Effector CD8-positive, alpha-beta T cell (primary cell): ENCODE results near the gene SLMAP.

ENCODE experiments used
- DNase-seq: peaks from one replicate; lab custom pipeline; 2025; lab: John Stamatoyannopoulos, UW

SLMAP gene

GRCh38 chr3:57943525-57944495, 187.7 kb downstream of the SLMAP start:
- DNase-seq = no peak

- no peak for DNase-seq
Observed at GRCh38 chr3:57946970-57947381, 190.9 kb downstream of the SLMAP start.

- no peak for DNase-seq
Observed at GRCh38 chr3:57948080-57948671, 192.1 kb downstream of the SLMAP start.

GRCh38 chr3:57948781-57949242, 192.7 kb downstream of the SLMAP start:
- DNase-seq = no peak

GRCh38 chr3:57949344-57949743, 193.2 kb downstream of the SLMAP start:
- DNase-seq = no peak

- no peak for DNase-seq
Observed at GRCh38 chr3:57949785-57950615, 193.9 kb downstream of the SLMAP start.

GRCh38 chr3:57951066-57951882, 195.2 kb downstream of the SLMAP start:
- no peak for DNase-seq

- no peak for DNase-seq
Observed at GRCh38 chr3:57952208-57952631, 196.1 kb downstream of the SLMAP start.

GRCh38 chr3:57952651-57953050, 196.5 kb downstream of the SLMAP start:
- DNase-seq = no peak

GRCh38 chr3:57953576-57953975, 197.5 kb downstream of the SLMAP start:
- DNase-seq = no peak

- DNase-seq = no peak
Observed at GRCh38 chr3:57956119-57956832, 200.2 kb downstream of the SLMAP start.

GRCh38 chr3:57956833-57957174, 200.7 kb downstream of the SLMAP start:
- DNase-seq = no peak

GRCh38 chr3:57957824-57958223, 201.7 kb downstream of the SLMAP start:
- DNase-seq = no peak

- DNase-seq = no peak
Observed at GRCh38 chr3:57958642-57959422, 202.7 kb downstream of the SLMAP start.

- DNase-seq = no peak
Observed at GRCh38 chr3:57959423-57960173, 203.5 kb downstream of the SLMAP start.

- DNase-seq = no peak
Observed at GRCh38 chr3:57960174-57960505, 204.0 kb downstream of the SLMAP start.

GRCh38 chr3:57961177-57961827, 205.2 kb downstream of the SLMAP start:
- DNase-seq = no peak

GRCh38 chr3:57961828-57962447, 205.8 kb downstream of the SLMAP start:
- DNase-seq = no peak
